NCI-H345 treated with DMSO at 0.1 percent for 48 hours (cell line): Measurements from ENCODE around the gene KIF16B.

Experiments
- DNase-seq: peaks from one replicate; lab custom pipeline; 2025; ENCODE audit not compliant: unreplicated experiment; lab: John Stamatoyannopoulos, UW

Gene KIF16B

DNA sequence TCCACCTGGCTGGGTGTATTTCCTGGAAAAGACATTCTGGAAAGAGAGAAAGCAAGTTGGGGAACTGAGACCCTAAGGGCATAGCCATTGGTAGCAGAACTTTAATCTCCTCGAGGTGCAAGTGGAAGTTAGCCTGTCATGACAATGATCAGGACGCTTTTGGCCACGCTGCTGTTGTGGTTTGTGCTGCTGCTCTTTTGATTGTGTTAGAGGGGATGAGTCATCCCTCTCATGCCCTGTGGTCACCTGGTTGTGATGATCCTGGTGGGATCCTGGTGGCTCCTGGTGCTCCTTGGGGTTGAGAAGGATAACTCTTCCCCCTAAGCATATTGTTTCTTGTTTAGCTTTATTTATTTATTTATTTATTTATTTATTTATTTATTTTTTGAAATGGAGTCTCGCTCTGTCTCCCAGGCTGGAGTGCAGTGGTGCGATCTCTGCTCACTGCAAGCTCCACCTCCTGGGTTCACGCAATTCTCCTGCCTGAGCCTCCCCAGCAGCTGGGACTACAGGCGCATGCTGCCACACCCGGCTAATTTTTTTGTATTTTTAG, 350.3 kb downstream of the KIF16B start:
- DNase-seq = no peak
